GM21529 (cell line): ENCODE results near the gene SMARCA4.

Experiments used
- ATAC-seq: cut with Tn5 transposase; IDR thresholded peaks from one replicate; pipeline ENCODE4 v1.9.1; 2021; ENCODE audit not compliant: unreplicated experiment

SMARCA4 gene

GRCh38 chr19:11028146-11028545, 67.3 kb downstream of the SMARCA4 start:
- no peak for ATAC-seq

GRCh38 chr19:11031421-11032070, 70.7 kb downstream of the SMARCA4 start:
- ATAC-seq, result no peak

- ATAC-seq, result no peak
Measured at GRCh38 chr19:11033251-11033650, 72.4 kb downstream of the SMARCA4 start.

GRCh38 chr19:11033763-11034162, 72.9 kb downstream of the SMARCA4 start:
- no peak for ATAC-seq

GRCh38 chr19:11034449-11035213, 73.8 kb downstream of the SMARCA4 start:
- no peak for ATAC-seq

GRCh38 chr19:11035441-11036377, 74.9 kb downstream of the SMARCA4 start:
- ATAC-seq, result peak; percentile 77

GRCh38 chr19:11038511-11038910, 77.7 kb downstream of the SMARCA4 start:
- ATAC-seq, result no peak

- no peak for ATAC-seq
Measured at GRCh38 chr19:11041194-11041593, 80.4 kb downstream of the SMARCA4 start.

- ATAC-seq, result no peak
Measured at GRCh38 chr19:11041966-11042627, 81.3 kb downstream of the SMARCA4 start.

- no peak for ATAC-seq
Measured at GRCh38 chr19:11044431-11044830, 83.6 kb downstream of the SMARCA4 start.

GRCh38 chr19:11045536-11045935, 84.7 kb downstream of the SMARCA4 start:
- no peak for ATAC-seq

- no peak for ATAC-seq
Measured at GRCh38 chr19:11046605-11047354, 86.0 kb downstream of the SMARCA4 start.

- no peak for ATAC-seq
Measured at GRCh38 chr19:11047866-11048265, 87.0 kb downstream of the SMARCA4 start.

- no peak for ATAC-seq
Measured at GRCh38 chr19:11050323-11051114, 89.7 kb downstream of the SMARCA4 start.

GRCh38 chr19:11053817-11054195, 93.0 kb downstream of the SMARCA4 start:
- ATAC-seq, result no peak

GRCh38 chr19:11054200-11054599, 93.4 kb downstream of the SMARCA4 start:
- no peak for ATAC-seq

- no peak for ATAC-seq
Measured at GRCh38 chr19:11054628-11055027, 93.8 kb downstream of the SMARCA4 start.

GRCh38 chr19:11058246-11059030, 97.6 kb downstream of the SMARCA4 start:
- no peak for ATAC-seq
